Suprapubic skin (tissue), 4 donors: ENCODE results near the gene RPLP2.

ENCODE experiments used
- CTCF ChIP-seq, 2 donors: fragments of 200-600 bp in 1 of 2; fragments of 450-650 bp in 1 of 2; sonication (generic) in 1 of 2; IDR thresholded peaks; one replicate each; pipeline ENCODE4 v1.5.1; 2016 to 2019; ENCODE audit warnings: antibody characterized with exemption in 2 of 2, mild to moderate bottlenecking in 1 of 2, moderate library complexity in 1 of 2
- POLR2A ChIP-seq, 2 donors: fragments of 450-650 bp; IDR thresholded peaks; one replicate each; pipeline ENCODE4 v1.6.1; 2017; ENCODE audit warnings: antibody characterized with exemption in 2 of 2, mild to moderate bottlenecking in 2 of 2, moderate library complexity in 2 of 2
- POLR2AphosphoS5 ChIP-seq, 3 donors: sonication (generic); formaldehyde crosslinking; IDR thresholded peaks; one replicate each; pipeline ENCODE4 v1.6.1; 2017; ENCODE audit warnings: antibody characterized with exemption in 3 of 3

- TF ChIP-seq CTCF (IDR thresholded peaks at IDR 0.05), result no peak
- no peak for TF ChIP-seq POLR2A (IDR thresholded peaks at IDR 0.05)
- no peak for TF ChIP-seq POLR2AphosphoS5 (IDR thresholded peaks at IDR 0.05)
Observed at GRCh38 chr11:826227-826621, 16.5 kb downstream of the RPLP2 start.
